Brain microvascular endothelial cell (primary cell): ENCODE data around the gene RAD54L.

Experiments
- DNase-seq: peaks from one replicate; pipeline ENCODE4 v3.0.0-alpha.2; 2020
- H3K27ac ChIP-seq: fragments of 250-450 bp; sonication (Bioruptor Pico); 2 replicates; pipeline ENCODE4 v1.5.1; 2020; ENCODE audit warnings: mild to moderate bottlenecking, moderate library complexity
- H3K27me3 ChIP-seq: fragments of 250-450 bp; sonication (Bioruptor Pico); replicated peaks from 2 replicates; pipeline ENCODE4 v1.5.1; 2020; ENCODE audit warnings: mild to moderate bottlenecking
- H3K36me3 ChIP-seq: fragments of 250-450 bp; sonication (Bioruptor Pico); replicated peaks from 2 replicates; pipeline ENCODE4 v1.5.1; 2020; ENCODE audit warnings: mild to moderate bottlenecking
- H3K4me3 ChIP-seq: 2 replicates; pipeline ENCODE4 v1.5.1; 2011; ENCODE audit warnings: low read depth, mild to moderate bottlenecking, control low read depth, low read length, moderate library complexity
- CTCF ChIP-seq: IDR thresholded peaks from 2 replicates; pipeline ENCODE4 v1.5.1; 2011; ENCODE audit warnings: low read depth, mild to moderate bottlenecking, moderate library complexity, low read length, control low read depth, inconsistent platforms; ENCODE audit errors: missing control alignments
- in situ Hi-C: cut with HindIII; loops from 2 replicates; pipeline ENCODE4 v1.10.0; 2017; ENCODE audit warnings: low sequenced_read_pairs, low pct_ligation_motif_present

RAD54L gene

GRCh38 chr1:46303038-46303871 is 55.7 kb downstream of the RAD54L start, which contains the start of the genes LRRC41 and UQCRH:
Gene LRRC41, minus strand, starts transcription at chr1:46303616. Its CDS starts 294 bp downstream, at chr1:46303322.
Gene UQCRH, plus strand, starts transcription at chr1:46303698. Its CDS starts 69 bp downstream, at chr1:46303767.
- in situ Hi-C loops: no loop called here
- Histone ChIP-seq H3K27ac (peak within 1 kb of the TSS; percentile 99), H3K4me3 (peak within 1 kb of the TSS; percentile 95), H3K27me3 (no peaks in the 10 kb centered on the region), H3K36me3 (no peaks in the 10 kb centered on the region)
- peak; percentile 9 for TF ChIP-seq CTCF
- peak; percentile 94 for DNase-seq

- in situ Hi-C loops: no loop called here
- H3K36me3 ChIP-seq: peaks cover 3% of the 10 kb centered on the region
- no peak for DNase-seq
- TF ChIP-seq CTCF: no peak
- no peaks in the 10 kb centered on the region for H3K27me3 ChIP-seq
- H3K27ac ChIP-seq: peak overlapping the region; percentile 99
- H3K4me3 ChIP-seq: peak overlapping the region; percentile 95
These were observed 56.3 kb downstream of the RAD54L start for GRCh38 chr1:46303872-46304326.

- Histone ChIP-seq H3K27me3 (no peaks in the 10 kb centered on the region), H3K27ac (no peak overlapping the region), H3K36me3 (peaks cover 19% of the 10 kb centered on the region), H3K4me3 (no peak overlapping the region)
- in situ Hi-C loops: no loop called here
- TF ChIP-seq CTCF: no peak
- no peak for DNase-seq
These were observed 58.6 kb downstream of the RAD54L start for GRCh38 chr1:46306159-46306530.

GRCh38 chr1:46309401-46310159 is 62.0 kb downstream of the RAD54L start:
- no peak for TF ChIP-seq CTCF
- in situ Hi-C loops: no loop called here
- H3K27ac ChIP-seq: no peak overlapping the region

GRCh38 chr1:46310321-46310720 is 62.8 kb downstream of the RAD54L start:
- DNase-seq: no peak
- H3K36me3 ChIP-seq: peaks cover 54% of the 10 kb centered on the region
- no peak overlapping the region for H3K4me3 ChIP-seq
- no peak overlapping the region for H3K27ac ChIP-seq
- in situ Hi-C loops: no loop called here
- no peak for TF ChIP-seq CTCF
- no peaks in the 10 kb centered on the region for H3K27me3 ChIP-seq

More at GRCh38 chr1:46309401-46310159, 62.0 kb downstream of the RAD54L start:
- DNase-seq: no peak
- Histone ChIP-seq H3K27me3 (no peaks in the 10 kb centered on the region), H3K36me3 (peaks cover 49% of the 10 kb centered on the region), H3K4me3 (no peak overlapping the region)
